ENCODE data around the gene ATRX. TPM values are rescaled to one million over a fixed set of nuclear protein-coding genes. Genes with fewer than 3 reads are reported as not detected.

ATRX gene
- total and polyA plus RNA-seq, 2 experiments from 2014 or later = 162 to 179 TPM

DNA sequence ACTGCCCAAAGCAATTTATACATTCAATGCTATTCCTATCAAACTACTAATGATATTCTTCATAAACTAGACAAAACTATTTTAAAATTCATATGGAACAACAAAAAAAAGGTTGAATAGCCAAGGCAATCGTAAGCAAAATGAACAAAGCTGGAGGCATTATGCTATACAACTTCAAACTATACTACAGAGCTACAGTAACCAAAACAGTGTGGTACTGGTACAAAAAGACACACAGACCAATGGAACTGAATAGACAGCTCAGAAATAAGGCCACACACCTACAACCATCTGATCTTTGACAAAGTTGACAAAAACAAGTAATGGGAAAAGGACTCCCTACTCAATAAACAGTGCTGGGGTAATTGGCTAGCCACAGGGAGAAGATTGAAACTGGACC, 271.8 kb downstream of the ATRX start:
- no peaks in the 10 kb centered on the region for H3K27me3 ChIP-seq (ENCODE audit: insufficient read depth)
- Mint-ChIP-seq H3K9me3 (0 out of 3 replicates have a peak, but pooled peaks cover 5% of the 10 kb centered on the region), H3K27me3 (ENCODE audit: insufficient read depth, low read depth, poor library complexity) (peaks cover 1% of the 10 kb centered on the region), H3K4me3 (no peak overlapping the region), H3K36me3 (ENCODE audit: low read depth) (peaks cover 60% of the 10 kb centered on the region), H3K27ac (0 out of 2 replicates have a peak overlapping the region, but pooled peaks have one; percentile 36), H3K4me1 (no peaks in the 10 kb centered on the region)
- no peak overlapping the region for H3K27ac ChIP-seq (ENCODE audit: low read depth)
- peaks cover 2% of the 10 kb centered on the region; the same call in 1 of the 2 replicates for H3K79me2 ChIP-seq (replicated peaks; ENCODE audit: insufficient read depth)
- no peaks in the 10 kb centered on the region for H3K36me3 ChIP-seq (ENCODE audit: insufficient read depth)
- no peaks in the 10 kb centered on the region for H3K4me1 ChIP-seq (ENCODE audit: insufficient read depth)
- H3K4me3 ChIP-seq = no peak overlapping the region
- ATAC-seq = no peak
- no peaks in the 10 kb centered on the region for H3K9me2 ChIP-seq (ENCODE audit: insufficient read depth)
- H2AFZ ChIP-seq = no peak overlapping the region
- no peaks in the 10 kb centered on the region for H4K20me1 ChIP-seq (replicated peaks; ENCODE audit: insufficient read depth)
- no peak overlapping the region for H3K4me2 ChIP-seq
- TF ChIP-seq, protein P1, sequence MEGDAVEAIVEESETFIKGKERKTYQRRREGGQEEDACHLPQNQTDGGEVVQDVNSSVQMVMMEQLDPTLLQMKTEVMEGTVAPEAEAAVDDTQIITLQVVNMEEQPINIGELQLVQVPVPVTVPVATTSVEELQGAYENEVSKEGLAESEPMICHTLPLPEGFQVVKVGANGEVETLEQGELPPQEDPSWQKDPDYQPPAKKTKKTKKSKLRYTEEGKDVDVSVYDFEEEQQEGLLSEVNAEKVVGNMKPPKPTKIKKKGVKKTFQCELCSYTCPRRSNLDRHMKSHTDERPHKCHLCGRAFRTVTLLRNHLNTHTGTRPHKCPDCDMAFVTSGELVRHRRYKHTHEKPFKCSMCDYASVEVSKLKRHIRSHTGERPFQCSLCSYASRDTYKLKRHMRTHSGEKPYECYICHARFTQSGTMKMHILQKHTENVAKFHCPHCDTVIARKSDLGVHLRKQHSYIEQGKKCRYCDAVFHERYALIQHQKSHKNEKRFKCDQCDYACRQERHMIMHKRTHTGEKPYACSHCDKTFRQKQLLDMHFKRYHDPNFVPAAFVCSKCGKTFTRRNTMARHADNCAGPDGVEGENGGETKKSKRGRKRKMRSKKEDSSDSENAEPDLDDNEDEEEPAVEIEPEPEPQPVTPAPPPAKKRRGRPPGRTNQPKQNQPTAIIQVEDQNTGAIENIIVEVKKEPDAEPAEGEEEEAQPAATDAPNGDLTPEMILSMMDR (conservative IDR thresholded peaks at IDR 0.05; ENCODE audit: low read depth in 2 of 2) = no peak
- no peaks in the 10 kb centered on the region for H3F3A ChIP-seq (replicated peaks; ENCODE audit: low read depth)
- DNase-seq (ENCODE audit: low spot score) = no peak

DNA sequence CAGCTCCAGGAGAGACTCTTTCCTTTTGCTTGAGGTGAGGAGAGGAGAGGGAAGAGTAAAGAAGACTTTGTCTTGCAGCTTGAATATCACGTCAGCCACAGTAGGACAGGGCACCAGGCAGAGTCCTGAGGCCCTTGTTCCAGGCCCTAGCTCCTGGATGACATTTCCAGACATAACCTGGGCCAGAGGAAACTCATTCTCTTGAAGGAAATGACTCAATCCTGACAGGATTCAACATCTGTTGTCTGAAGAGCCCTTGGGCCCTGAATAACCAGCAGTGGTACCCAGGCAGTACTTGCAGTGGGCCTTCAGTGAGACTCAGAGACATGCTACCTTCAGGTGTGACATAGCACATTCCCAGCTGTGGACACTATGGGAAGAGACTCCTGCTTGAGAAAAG, 276.0 kb downstream of the ATRX start:
- Histone ChIP-seq H3K27me3 (ENCODE audit: insufficient read depth) (no peaks in the 10 kb centered on the region), H4K20me1 (replicated peaks; ENCODE audit: insufficient read depth) (no peaks in the 10 kb centered on the region), H3K36me3 (ENCODE audit: insufficient read depth) (no peaks in the 10 kb centered on the region), H3K4me2 (no peak overlapping the region), H3F3A (replicated peaks; ENCODE audit: low read depth) (no peaks in the 10 kb centered on the region), H2AFZ (no peak overlapping the region), H3K9me2 (ENCODE audit: insufficient read depth) (no peaks in the 10 kb centered on the region), H3K27ac (ENCODE audit: low read depth) (no peak overlapping the region), H3K4me1 (ENCODE audit: insufficient read depth) (peaks cover 8% of the 10 kb centered on the region), H3K79me2 (replicated peaks; ENCODE audit: insufficient read depth) (no peaks in the 10 kb centered on the region), H3K4me3 (no peak overlapping the region)
- Mint-ChIP-seq H3K9me3 (0 out of 3 replicates have a peak, but pooled peaks cover 5% of the 10 kb centered on the region), H3K4me1 (peaks cover 5% of the 10 kb centered on the region), H3K27me3 (ENCODE audit: insufficient read depth, low read depth, poor library complexity) (peaks cover 1% of the 10 kb centered on the region), H3K4me3 (no peak overlapping the region), H3K36me3 (ENCODE audit: low read depth) (peaks cover 40% of the 10 kb centered on the region), H3K27ac (no peak overlapping the region)
- DNase-seq (ENCODE audit: low spot score) = no peak
- ATAC-seq = no peak
- TF ChIP-seq ZNF331 (CRISPR knock-in tag; IDR thresholded peaks at IDR 0.05; ENCODE audit: low read depth) (no peak), EZH2 (IDR thresholded peaks at IDR 0.05; ENCODE audit: low read depth, unreplicated experiment) (no peak), ZNF114 (CRISPR knock-in tag; IDR thresholded peaks at IDR 0.05) (no peak), POLR2AphosphoS5 (IDR thresholded peaks at IDR 0.05; ENCODE audit: low read depth) (no peak), JUNB (IDR thresholded peaks at IDR 0.05; ENCODE audit: unreplicated experiment) (no peak), EZH2phosphoT487 (IDR thresholded peaks at IDR 0.05; ENCODE audit: unreplicated experiment) (no peak), STAT1 (IDR thresholded peaks at IDR 0.05; ENCODE audit: unreplicated experiment) (no peak), CREB1 (CRISPR knock-in tag; IDR thresholded peaks at IDR 0.05; ENCODE audit: low read depth) (no peak), NANOG (IDR thresholded peaks at IDR 0.05; ENCODE audit: borderline replicate concordance) (no peak)
- TF ChIP-seq, protein P1 (conservative IDR thresholded peaks at IDR 0.05; ENCODE audit: low read depth in 2 of 2) = no peak
- TF ChIP-seq, protein P2, sequence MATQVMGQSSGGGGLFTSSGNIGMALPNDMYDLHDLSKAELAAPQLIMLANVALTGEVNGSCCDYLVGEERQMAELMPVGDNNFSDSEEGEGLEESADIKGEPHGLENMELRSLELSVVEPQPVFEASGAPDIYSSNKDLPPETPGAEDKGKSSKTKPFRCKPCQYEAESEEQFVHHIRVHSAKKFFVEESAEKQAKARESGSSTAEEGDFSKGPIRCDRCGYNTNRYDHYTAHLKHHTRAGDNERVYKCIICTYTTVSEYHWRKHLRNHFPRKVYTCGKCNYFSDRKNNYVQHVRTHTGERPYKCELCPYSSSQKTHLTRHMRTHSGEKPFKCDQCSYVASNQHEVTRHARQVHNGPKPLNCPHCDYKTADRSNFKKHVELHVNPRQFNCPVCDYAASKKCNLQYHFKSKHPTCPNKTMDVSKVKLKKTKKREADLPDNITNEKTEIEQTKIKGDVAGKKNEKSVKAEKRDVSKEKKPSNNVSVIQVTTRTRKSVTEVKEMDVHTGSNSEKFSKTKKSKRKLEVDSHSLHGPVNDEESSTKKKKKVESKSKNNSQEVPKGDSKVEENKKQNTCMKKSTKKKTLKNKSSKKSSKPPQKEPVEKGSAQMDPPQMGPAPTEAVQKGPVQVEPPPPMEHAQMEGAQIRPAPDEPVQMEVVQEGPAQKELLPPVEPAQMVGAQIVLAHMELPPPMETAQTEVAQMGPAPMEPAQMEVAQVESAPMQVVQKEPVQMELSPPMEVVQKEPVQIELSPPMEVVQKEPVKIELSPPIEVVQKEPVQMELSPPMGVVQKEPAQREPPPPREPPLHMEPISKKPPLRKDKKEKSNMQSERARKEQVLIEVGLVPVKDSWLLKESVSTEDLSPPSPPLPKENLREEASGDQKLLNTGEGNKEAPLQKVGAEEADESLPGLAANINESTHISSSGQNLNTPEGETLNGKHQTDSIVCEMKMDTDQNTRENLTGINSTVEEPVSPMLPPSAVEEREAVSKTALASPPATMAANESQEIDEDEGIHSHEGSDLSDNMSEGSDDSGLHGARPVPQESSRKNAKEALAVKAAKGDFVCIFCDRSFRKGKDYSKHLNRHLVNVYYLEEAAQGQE (IDR thresholded peaks at IDR 0.05; ENCODE audit: unreplicated experiment) = no peak
- TF ChIP-seq, protein P3, sequence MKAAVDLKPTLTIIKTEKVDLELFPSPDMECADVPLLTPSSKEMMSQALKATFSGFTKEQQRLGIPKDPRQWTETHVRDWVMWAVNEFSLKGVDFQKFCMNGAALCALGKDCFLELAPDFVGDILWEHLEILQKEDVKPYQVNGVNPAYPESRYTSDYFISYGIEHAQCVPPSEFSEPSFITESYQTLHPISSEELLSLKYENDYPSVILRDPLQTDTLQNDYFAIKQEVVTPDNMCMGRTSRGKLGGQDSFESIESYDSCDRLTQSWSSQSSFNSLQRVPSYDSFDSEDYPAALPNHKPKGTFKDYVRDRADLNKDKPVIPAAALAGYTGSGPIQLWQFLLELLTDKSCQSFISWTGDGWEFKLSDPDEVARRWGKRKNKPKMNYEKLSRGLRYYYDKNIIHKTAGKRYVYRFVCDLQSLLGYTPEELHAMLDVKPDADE (IDR thresholded peaks at IDR 0.05) = no peak

Data from GM23338 (cell line).